A549 (cell line): ENCODE measurements around the gene PRRT3. TPM values are rescaled to one million over a fixed set of nuclear protein-coding genes. Genes with fewer than 3 reads are reported as not detected.

ENCODE experiments used
- ATAC-seq, 2 experiments: fragments of 200-7000 bp in 1 of 2; fragments of >200 bp in 1 of 2; cut with Nextera tagmentation in 1 of 2; cut with Tn5 transposase in 1 of 2; 3 replicates each; pipeline versions ENCODE4 v1.8.0 to v1.9.1; 2018 to 2020; ENCODE audit warnings: mild to moderate bottlenecking in 1 of 2, moderate library complexity in 1 of 2
- CTCF ChIA-PET: fragments of 300-600 bp; sonication (Branson Sonifier 250); formaldehyde crosslinking; extraction: SDS; loops from one replicate; lab custom pipeline; 2021; ENCODE audit warnings: antibody characterized with exemption, inconsistent platforms; lab: Yijun Ruan, JAX
- POLR2A ChIA-PET: fragments of 350-600 bp; formaldehyde crosslinking; extraction: SDS; loops from one replicate; lab custom pipeline; 2021; ENCODE audit warnings: antibody characterized with exemption, inconsistent platforms; lab: Yijun Ruan, JAX
- DNase-seq, 2 experiments: peaks; one replicate each; pipeline versions ENCODE4 v3.0.0 to v3.0.0-alpha.2; 2011 to 2016; ENCODE audit warnings: low read depth in 1 of 2, low spot score in 1 of 2
- FAIRE-seq: peaks from 2 replicates; lab custom pipeline; 2011; peaks lifted over from hg19 to GRCh38; lab: Jason Lieb, UNC
- H3K27ac ChIP-seq, 2 experiments: fragments of >200 bp; sonication (Bioruptor Twin); formaldehyde crosslinking; 3 replicates each; pipeline ENCODE4 v1.5.1; 2016 to 2017
- H3K4me1 ChIP-seq: fragments of >200 bp; sonication (Bioruptor Twin); formaldehyde crosslinking; 3 replicates; pipeline ENCODE4 v1.6.1; 2016
- H3K4me2 ChIP-seq: fragments of >200 bp; sonication (Bioruptor Twin); formaldehyde crosslinking; 3 replicates; pipeline ENCODE4 v1.6.1; 2016
- H3K4me3 ChIP-seq: fragments of >200 bp; sonication (Bioruptor Twin); formaldehyde crosslinking; 3 replicates; pipeline ENCODE4 v1.5.1; 2016
- H3K9me3 ChIP-seq: fragments of >200 bp; sonication (Bioruptor Twin); formaldehyde crosslinking; 3 replicates; pipeline ENCODE4 v1.6.1; 2016
- E2F6 ChIP-seq: IDR thresholded peaks from 2 replicates; pipeline ENCODE4 v1.6.1; 2012; ENCODE audit warnings: low read depth, borderline replicate concordance
- ESRRA ChIP-seq: fragments of 150-350 bp; IDR thresholded peaks from 2 replicates; pipeline ENCODE4 v1.6.1; 2014; ENCODE audit warnings: mild to moderate bottlenecking, low read length, borderline replicate concordance
- FOSB ChIP-seq: fragments of 250-450 bp; sonication (Bioruptor Pico); IDR thresholded peaks from 2 replicates; pipeline ENCODE4 v1.5.0; 2020; ENCODE audit warnings: mild to moderate bottlenecking, moderate library complexity
- HES2 ChIP-seq: fragments of >200 bp; sonication (Bioruptor Twin); formaldehyde crosslinking; IDR thresholded peaks from 2 replicates; pipeline ENCODE4 v1.6.1; 2016
- HEYL ChIP-seq: fragments of 250-450 bp; sonication (Bioruptor Pico); IDR thresholded peaks from 2 replicates; pipeline ENCODE4 v1.8.0; 2021; ENCODE audit warnings: mild to moderate bottlenecking, moderate library complexity
- HOXA7 ChIP-seq: fragments of 250-450 bp; sonication (Bioruptor Pico); IDR thresholded peaks from 2 replicates; pipeline ENCODE4 v1.5.0; 2020; ENCODE audit warnings: mild to moderate bottlenecking, moderate library complexity
- HOXB5 ChIP-seq: fragments of 250-450 bp; sonication (Bioruptor Pico); IDR thresholded peaks from 2 replicates; pipeline ENCODE4 v1.5.0; 2020; ENCODE audit warnings: mild to moderate bottlenecking, moderate library complexity
- KDM1A ChIP-seq: fragments of 200-600 bp; sonication (generic); IDR thresholded peaks from 2 replicates; pipeline ENCODE4 v1.6.1; 2016; ENCODE audit warnings: low read depth, mild to moderate bottlenecking
- MYC ChIP-seq: IDR thresholded peaks from 2 replicates; pipeline ENCODE4 v1.6.1; 2012; ENCODE audit warnings: mild to moderate bottlenecking, inconsistent platforms, low read length, improper control_type of control experiment, borderline replicate concordance
- NFE2L2 ChIP-seq: fragments of 150-350 bp; conservative IDR thresholded peaks from 2 replicates; pipeline ENCODE4 v1.6.1; 2014; ENCODE audit warnings: low read length
- NR3C1 ChIP-seq: fragments of >200 bp; sonication (Bioruptor Twin); formaldehyde crosslinking; IDR thresholded peaks from 3 replicates; pipeline ENCODE4 v1.6.1; 2017
- PHF8 ChIP-seq: fragments of 200-600 bp; sonication (generic); IDR thresholded peaks from 2 replicates; pipeline ENCODE4 v1.6.1; 2016; ENCODE audit warnings: low read depth, mild to moderate bottlenecking, antibody characterized with exemption, moderate library complexity, borderline replicate concordance
- RFX5 ChIP-seq: fragments of 450-650 bp; IDR thresholded peaks from 2 replicates; pipeline ENCODE4 v1.7.1; 2014; ENCODE audit warnings: antibody characterized with exemption, mild to moderate bottlenecking, moderate library complexity
- RNF2 ChIP-seq: fragments of 200-600 bp; sonication (generic); IDR thresholded peaks from 2 replicates; pipeline ENCODE4 v1.6.1; 2016; ENCODE audit warnings: low read depth, mild to moderate bottlenecking, antibody characterized with exemption, moderate library complexity, borderline replicate concordance
- TP53 ChIP-seq: fragments of 250-450 bp; sonication (Bioruptor Pico); IDR thresholded peaks from 2 replicates; pipeline ENCODE4 v1.5.0; 2021; ENCODE audit warnings: mild to moderate bottlenecking, moderate library complexity
- ZC3H11A ChIP-seq: fragments of 450-650 bp; IDR thresholded peaks from 2 replicates; pipeline ENCODE4 v1.6.1; 2014; ENCODE audit warnings: antibody characterized with exemption, mild to moderate bottlenecking
- ZFP36 ChIP-seq: fragments of 450-650 bp; IDR thresholded peaks from 2 replicates; pipeline ENCODE4 v1.6.1; 2014; ENCODE audit warnings: borderline replicate concordance; ENCODE audit not compliant: partially characterized antibody
- ZSCAN20 ChIP-seq: fragments of 250-450 bp; sonication (Bioruptor Pico); IDR thresholded peaks from 2 replicates; pipeline ENCODE4 v1.8.0; 2022; ENCODE audit warnings: mild to moderate bottlenecking, moderate library complexity
- WGBS: methylation state at CpG from one replicate; pipeline ENCODE4 v1.1.6; 2017; ENCODE audit errors: missing lambda C conversion rate; 5-methylcytosine and 5-hydroxymethylcytosine counted together
- polyA plus RNA-seq, 4 experiments: library from polyadenylated mRNA; depleted of rRNA in 3 of 4; stranded (reverse); fragments of >200 nt; fragmentation: RNase III in 1 of 4; extraction: RNeasy Plus Mini Kit Qiagen cat#74134 plus additional on column Dnase treatment in 1 of 4; gene quantifications; 2 replicates in 3 of 4; 3 replicates in 1 of 4; pipeline ENCODE4 v1.2.3, GENCODE V29; 2011 to 2017

Gene PRRT3
- polyA plus RNA-seq, 2 of the 4 experiments (the other 2 are of a cell fraction): 0.53 to 1.1 TPM

GRCh38 chr3:9915254-9916141, 36.7 kb downstream of the PRRT3 start:
- peaks cover 40% of the 10 kb centered on the region for H3K4me1 ChIP-seq
- POLR2A ChIA-PET: interaction anchor here (1.2 to 1.5 kb wide), 2 partner anchors 32 to 123 kb away, joined by 3 read pairs; partner anchors contain the start of gene ARPC4
- ATAC-seq (peak; percentile 10 to 24; a peak in 4 of 6 replicates), FAIRE-seq (no peak), DNase-seq (no peak)
- peak overlapping the region; percentile 84 to 89 for H3K27ac ChIP-seq
- H3K4me3 ChIP-seq: peak overlapping the region; percentile 43
- H3K4me2 ChIP-seq: peak overlapping the region; percentile 98
- CTCF ChIA-PET: interaction anchor here (0.7 to 11.4 kb wide), 7 partner anchors 15 to 72 kb away, joined by 3 to 73 read pairs (median 6); partner anchors contain the start of genes CRELD1, JAGN1 and RPUSD3
- H3K9me3 ChIP-seq: no peaks in the 10 kb centered on the region
- WGBS: 80% methylated on average over 86 of the region's 99 CpGs
- TF ChIP-seq HES2: no peak
- peak; percentile 76 for TF ChIP-seq E2F6

- WGBS: 81% methylated on average over 15 of the region's 15 CpGs
- ATAC-seq (peak in 1 of 2 experiments; percentile 12; a peak in 1 of 6 replicates), DNase-seq (no peak), FAIRE-seq (no peak)
- Histone ChIP-seq H3K9me3 (no peaks in the 10 kb centered on the region), H3K4me1 (peaks cover 40% of the 10 kb centered on the region), H3K4me3 (peak overlapping the region; percentile 43), H3K4me2 (peak overlapping the region; percentile 98), H3K27ac (peak overlapping the region; percentile 84 to 89)
- TF ChIP-seq HOXA7 (CRISPR knock-in tag) (no peak), ZFP36 (no peak), ESRRA (no peak), ZC3H11A (no peak), HEYL (CRISPR knock-in tag) (no peak), HOXB5 (CRISPR knock-in tag) (no peak), NFE2L2 (no peak), MYC (no peak), NR3C1 (no peak), PHF8 (no peak), TP53 (CRISPR knock-in tag) (no peak), KDM1A (no peak), RNF2 (no peak), ZSCAN20 (CRISPR knock-in tag) (no peak)
- POLR2A ChIA-PET: interaction anchor here (1.3 kb wide), 1 partner anchor 32 kb away, joined by 5 read pairs; no protein-coding TSS in a partner anchor
- CTCF ChIA-PET: interaction anchor here (1.2 to 11.4 kb wide), 10 partner anchors 12 to 95 kb away, joined by 3 to 73 read pairs (median 6); partner anchors contain the start of genes CRELD1, IL17RE and RPUSD3
Measured at GRCh38 chr3:9914559-9915253, 37.5 kb downstream of the PRRT3 start.

- TF ChIP-seq ZFP36 (no peak), FOSB (CRISPR knock-in tag) (no peak), E2F6 (no peak), RFX5 (no peak)
- TF ChIP-seq, all 56 proteins: peak for 0
- H3K4me3 ChIP-seq: no peak overlapping the region
- peaks cover 40% of the 10 kb centered on the region for H3K4me1 ChIP-seq
- CTCF ChIA-PET: interaction anchor here (0.7 to 11.4 kb wide), 12 partner anchors 12 to 198 kb away, joined by 3 to 73 read pairs (median 6); partner anchors contain the start of genes CRELD1, IL17RE and RPUSD3
- H3K9me3 ChIP-seq: no peaks in the 10 kb centered on the region
- no peak overlapping the region for H3K4me2 ChIP-seq
- DNase-seq (no peak), FAIRE-seq (no peak), ATAC-seq (no peak)
- WGBS: 75% methylated on average over 1 of the region's 1 CpG
- H3K27ac ChIP-seq: peak overlapping the region in 1 of 2 experiments; percentile 89; a peak in 3 of 6 replicates
- POLR2A ChIA-PET: interaction anchor here (1.3 kb wide), 1 partner anchor 33 kb away, joined by 5 read pairs; no protein-coding TSS in a partner anchor
Measured at GRCh38 chr3:9914011-9914410, 38.2 kb downstream of the PRRT3 start.
